Lower leg skin (tissue), 3 donors: ENCODE measurements around the gene WFDC13.

Experiments
- CTCF ChIP-seq, 3 donors: fragments of 450-650 bp; IDR thresholded peaks; one replicate each; pipeline ENCODE4 v1.5.1; 2016; ENCODE audit warnings: antibody characterized with exemption in 3 of 3, mild to moderate bottlenecking in 3 of 3, moderate library complexity in 2 of 3
- POLR2A ChIP-seq, 2 donors: fragments of 450-650 bp; IDR thresholded peaks; one replicate each; pipeline ENCODE4 v1.6.1; 2016 to 2017; ENCODE audit warnings: antibody characterized with exemption in 2 of 2, mild to moderate bottlenecking in 1 of 2, moderate library complexity in 1 of 2

- TF ChIP-seq CTCF (IDR thresholded peaks at IDR 0.05) (no peak), POLR2A (IDR thresholded peaks at IDR 0.05) (no peak)
Measured at GRCh38 chr20:45670139-45670538, 31.7 kb upstream of the WFDC13 start, which contains the start of gene WFDC11.
